GM19099 (cell line): ENCODE results near the gene ASPM.

Source experiments
- POLR2A ChIP-seq: IDR thresholded peaks from 3 replicates; pipeline ENCODE4 v1.6.1; 2011; ENCODE audit warnings: low read depth; ENCODE audit not compliant: insufficient read length; ENCODE audit errors: extremely low read depth

ASPM gene

DNA sequence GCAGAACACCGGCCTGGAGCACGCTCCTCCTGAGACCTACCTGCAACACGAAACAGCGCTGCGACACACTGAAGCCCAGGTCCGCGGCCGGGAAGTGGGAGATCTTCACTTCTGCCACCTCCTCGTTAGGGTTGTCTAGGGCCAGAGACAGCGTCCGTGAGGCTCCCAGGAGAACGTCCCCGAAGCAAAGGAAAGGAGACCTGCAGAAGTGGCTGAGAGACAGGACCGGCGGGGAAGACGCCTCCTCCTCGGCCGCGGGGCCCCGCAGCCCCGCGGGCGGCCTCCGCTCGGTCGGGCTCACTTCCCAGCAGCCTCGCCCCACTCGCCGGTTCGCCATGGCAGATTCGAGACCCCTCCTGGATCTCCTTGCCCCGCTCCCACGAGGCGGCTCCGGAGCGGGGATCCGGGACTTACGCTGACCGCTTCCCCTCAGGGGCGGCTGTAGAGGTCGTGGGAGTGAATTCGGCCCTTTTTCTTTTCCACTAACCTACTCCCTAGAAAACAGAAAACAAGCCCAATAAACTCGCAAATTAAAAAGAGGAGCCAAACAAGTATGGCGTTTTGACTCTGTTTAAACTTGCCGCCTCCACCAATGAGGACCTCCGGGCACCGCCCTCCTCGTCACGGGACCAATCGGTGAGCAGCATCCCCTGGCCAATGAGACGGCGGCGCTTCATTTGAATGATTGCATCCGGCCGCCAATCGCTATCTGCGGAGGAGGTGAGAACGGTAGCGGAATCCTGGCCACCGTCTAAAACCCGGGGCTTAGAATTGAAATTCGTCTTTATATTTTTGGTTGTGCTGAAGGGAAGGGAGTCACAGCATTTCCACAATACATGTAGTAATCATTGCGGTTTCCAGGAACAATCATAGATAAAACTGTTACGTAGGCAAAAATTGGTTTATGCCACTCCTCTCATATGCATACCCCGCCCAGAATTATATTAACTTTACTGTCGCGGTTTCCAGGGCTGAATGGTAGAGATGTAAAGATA lies at the start of gene ASPM:
Gene ASPM, minus strand, starts transcription at position 569 of the 995 bp plus-strand sequence. Its CDS starts 232 bp downstream, at position 337.
- TF ChIP-seq POLR2A = peak; percentile 64

- no peak for TF ChIP-seq POLR2A
These were observed 48.6 kb upstream of the ASPM start for GRCh38 chr1:197195100-197195499.

DNA sequence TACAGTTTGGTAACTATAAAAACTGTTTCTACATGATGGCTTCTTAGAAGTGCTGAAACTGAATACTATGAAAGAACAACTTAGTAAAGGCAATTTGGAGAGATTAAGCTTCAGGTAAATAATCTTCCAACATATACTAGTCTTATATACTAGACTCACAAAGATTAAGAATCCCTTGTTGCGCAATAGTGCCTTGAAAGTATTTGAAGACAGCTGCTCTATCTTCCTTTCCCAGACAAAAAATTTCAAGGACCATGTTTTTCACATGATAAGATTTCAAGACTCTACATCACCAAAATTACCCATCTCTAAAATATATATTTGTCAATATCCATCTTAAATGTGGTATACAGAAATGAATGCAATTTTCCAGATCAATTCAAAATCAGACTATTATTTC lies 37.7 kb upstream of the ASPM start:
- TF ChIP-seq POLR2A = no peak

- TF ChIP-seq POLR2A = no peak
These were observed 36.8 kb upstream of the ASPM start for GRCh38 chr1:197183195-197183748.

GRCh38 chr1:197182716-197183115 lies 36.2 kb upstream of the ASPM start:
- TF ChIP-seq POLR2A = no peak

DNA sequence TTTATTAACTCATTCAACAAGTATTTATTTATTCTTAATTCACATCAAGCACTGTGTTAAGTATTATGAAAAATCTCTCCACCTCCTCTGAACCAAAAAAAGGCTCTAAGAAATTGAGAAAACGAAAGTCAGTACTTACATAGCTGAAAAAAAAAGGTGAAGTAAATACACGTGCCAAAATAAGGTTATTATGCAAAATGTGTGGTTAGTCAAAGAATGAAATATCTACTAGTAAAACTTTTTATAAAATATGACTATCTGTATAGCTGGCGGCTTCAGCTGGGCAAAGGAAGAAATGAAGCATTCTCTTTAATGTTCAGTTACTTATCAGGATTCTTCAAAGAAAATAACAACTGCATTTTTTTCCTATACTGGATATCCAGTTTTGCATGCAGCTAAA lies 35.5 kb upstream of the ASPM start:
- TF ChIP-seq POLR2A = no peak

DNA sequence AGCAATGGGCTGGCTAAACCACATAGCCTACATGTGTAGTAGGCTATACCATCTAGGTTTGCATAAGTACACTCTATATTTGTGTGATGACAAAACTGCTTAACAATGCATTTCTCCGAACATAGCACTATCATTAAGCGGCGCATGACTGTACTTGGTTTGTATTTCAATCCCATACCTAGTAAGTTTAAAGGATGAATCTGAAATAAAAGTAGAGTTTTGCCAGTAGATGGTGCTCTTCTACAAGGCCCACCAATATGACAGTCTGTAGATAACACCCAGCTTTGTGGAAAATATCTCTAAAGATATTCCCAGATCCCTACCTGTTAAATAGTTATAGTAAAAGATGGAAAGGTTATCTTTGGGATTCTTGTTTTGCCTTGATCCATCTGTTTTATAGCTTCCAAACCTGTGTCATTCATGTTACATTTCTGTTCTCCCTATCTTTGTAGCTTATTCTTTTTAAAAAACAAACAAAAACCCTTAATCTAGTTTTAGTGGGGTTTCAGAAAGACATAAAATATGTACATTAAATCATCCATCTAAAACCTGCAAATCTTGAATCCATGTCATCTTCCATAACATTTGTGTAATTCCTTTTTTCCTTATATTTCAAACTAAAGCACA lies 33.9 kb upstream of the ASPM start:
- no peak for TF ChIP-seq POLR2A

DNA sequence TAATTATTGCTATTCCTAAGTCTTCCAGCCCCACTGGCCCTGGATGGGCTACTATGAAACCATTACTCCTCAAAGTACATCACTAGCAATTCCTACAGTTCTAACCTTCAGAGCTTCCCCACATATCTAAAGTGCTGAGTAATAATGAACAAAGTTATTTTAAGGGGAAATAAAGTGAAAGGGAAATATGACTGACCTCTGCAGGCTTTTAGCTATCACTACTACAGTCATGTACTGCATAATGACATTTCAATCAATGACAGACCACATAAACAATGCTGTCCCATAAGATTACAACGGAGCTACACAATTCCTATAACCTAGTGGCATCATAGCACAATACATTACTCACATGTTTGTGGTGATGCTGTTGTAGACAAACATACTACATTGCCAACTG lies 32.5 kb upstream of the ASPM start:
- no peak for TF ChIP-seq POLR2A

DNA sequence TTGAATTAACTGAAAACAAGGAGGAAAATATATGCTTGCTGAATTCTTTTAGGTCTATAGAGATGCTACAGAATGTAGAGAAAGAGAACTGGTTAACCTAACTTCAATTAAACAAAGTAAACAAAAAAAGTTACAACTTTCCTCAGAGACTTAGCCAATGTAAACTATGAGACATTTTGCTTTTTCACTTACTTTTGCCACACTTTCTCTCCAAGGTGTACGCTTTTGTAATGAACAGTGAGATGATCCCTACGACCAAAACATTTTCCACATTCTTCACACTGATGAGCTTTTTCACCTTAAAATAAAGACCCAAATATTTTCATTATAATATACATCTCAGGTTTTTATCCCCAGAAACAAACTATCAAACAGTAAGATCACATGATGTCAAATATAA lies 28.3 kb upstream of the ASPM start:
- no peak for TF ChIP-seq POLR2A

DNA sequence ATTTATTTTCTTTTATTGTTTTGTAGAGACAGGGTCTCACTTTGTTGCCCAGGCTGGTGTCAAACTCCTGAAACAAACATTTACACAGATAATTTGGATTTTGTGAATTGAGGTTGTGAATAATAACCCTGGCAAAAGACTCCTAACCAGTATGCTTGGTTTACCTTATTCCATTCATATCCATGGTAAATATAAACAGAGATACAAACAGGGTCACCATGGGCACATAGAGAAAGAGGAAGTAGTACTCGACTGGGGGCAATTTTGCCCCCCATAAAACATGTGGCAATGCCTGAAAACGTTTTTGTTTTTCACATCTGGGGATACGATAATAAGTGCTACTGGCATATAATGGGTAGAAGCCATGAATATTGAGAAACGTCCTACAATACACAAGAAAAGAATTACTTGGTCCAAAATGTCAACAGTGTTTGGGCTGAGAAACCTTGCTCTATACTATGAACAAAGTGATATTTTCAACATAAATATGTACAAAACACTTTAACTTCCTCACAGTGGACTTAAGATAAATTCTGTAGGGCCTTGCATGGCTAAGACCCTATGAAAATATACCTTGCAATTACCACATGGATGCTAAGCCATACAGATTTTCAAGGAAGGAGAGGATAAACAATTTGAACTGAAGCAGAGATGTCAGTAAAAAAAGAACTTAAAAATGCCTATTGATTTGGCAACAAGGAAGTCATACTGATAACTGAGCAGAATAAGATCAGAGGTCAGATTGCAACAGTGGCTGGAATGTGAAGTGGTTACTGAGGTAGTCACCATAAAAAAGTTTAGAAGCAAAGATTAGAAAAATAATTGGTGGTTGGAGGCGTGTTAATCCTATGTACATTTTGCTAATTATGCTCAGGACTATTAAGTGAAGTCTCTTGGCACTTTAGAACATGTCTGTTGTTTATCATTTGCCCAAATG lies 27.4 kb upstream of the ASPM start:
- TF ChIP-seq POLR2A = no peak

DNA sequence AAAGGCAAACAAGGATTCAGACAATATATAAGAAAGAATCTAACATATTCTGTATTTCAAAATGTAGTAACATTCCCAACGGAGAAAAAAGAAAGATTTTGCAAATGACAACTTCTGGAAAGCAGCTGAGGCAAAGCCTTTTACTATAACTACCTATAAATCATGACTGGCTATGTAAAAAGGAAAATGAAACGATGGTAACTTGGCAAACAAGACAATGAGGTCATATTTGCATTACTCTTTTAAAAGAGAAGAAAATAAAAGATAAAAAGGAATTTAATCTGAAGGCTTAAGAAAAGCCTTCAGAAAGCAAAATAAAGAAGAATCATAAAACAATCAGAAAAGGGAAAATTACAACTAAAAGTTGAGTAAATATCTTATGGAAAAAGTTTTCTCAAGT lies 25.1 kb upstream of the ASPM start:
- TF ChIP-seq POLR2A = no peak

GRCh38 chr1:197170538-197170937 lies 24.1 kb upstream of the ASPM start:
- TF ChIP-seq POLR2A = no peak

GRCh38 chr1:197159461-197159860 lies 13.0 kb upstream of the ASPM start:
- TF ChIP-seq POLR2A = no peak

- TF ChIP-seq POLR2A = no peak
These were observed 10.2 kb upstream of the ASPM start for GRCh38 chr1:197156692-197157091.

DNA sequence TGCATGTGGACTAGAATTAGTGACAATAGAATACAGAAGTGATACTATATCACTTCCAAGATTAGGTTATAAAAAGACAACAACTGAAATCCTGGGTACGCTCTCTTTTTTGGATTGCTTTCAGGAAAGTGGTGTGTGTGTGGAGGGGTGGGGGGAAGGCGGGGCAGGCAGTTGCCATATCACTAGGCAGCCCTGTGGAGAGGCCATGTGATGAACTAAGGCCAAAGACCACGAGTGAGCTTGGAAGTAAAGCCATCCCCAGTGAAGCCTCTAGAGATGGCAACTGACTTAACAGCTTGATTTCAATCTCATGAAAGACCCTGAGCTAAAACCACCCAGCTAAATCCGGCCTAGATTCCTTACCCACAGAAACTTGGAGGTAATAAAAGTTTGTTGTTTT lies 6.2 kb upstream of the ASPM start:
- TF ChIP-seq POLR2A = no peak

GRCh38 chr1:197151185-197151584 lies 4.7 kb upstream of the ASPM start:
- no peak for TF ChIP-seq POLR2A
